GM12875 (cell line): ENCODE measurements around the gene PLEKHA7.

Experiments
- H3K4me3 ChIP-seq: one replicate; pipeline ENCODE4 v1.5.1; 2011; ENCODE audit warnings: low read depth, low read length, control low read depth
- CTCF ChIP-seq: IDR thresholded peaks from 2 replicates; pipeline ENCODE4 v1.5.1; 2011; ENCODE audit warnings: low read depth, mild to moderate bottlenecking, control low read depth, inconsistent platforms, low read length, moderate library complexity, borderline replicate concordance; ENCODE audit not compliant: insufficient read depth

The PLEKHA7 gene

GRCh38 chr11:16984229-16984628, 30.0 kb downstream of the PLEKHA7 start:
- TF ChIP-seq CTCF, result no peak
- H3K4me3 ChIP-seq, result no peak overlapping the region

- no peak overlapping the region for H3K4me3 ChIP-seq
- TF ChIP-seq CTCF, result no peak
These were observed 31.4 kb downstream of the PLEKHA7 start for GRCh38 chr11:16982809-16983208.

GRCh38 chr11:16982256-16982671, 31.9 kb downstream of the PLEKHA7 start:
- no peak for TF ChIP-seq CTCF
- H3K4me3 ChIP-seq, result no peak overlapping the region

- no peak overlapping the region for H3K4me3 ChIP-seq
- TF ChIP-seq CTCF, result no peak
These were observed 32.5 kb downstream of the PLEKHA7 start for GRCh38 chr11:16981651-16982194.

GRCh38 chr11:16979703-16980622, 34.3 kb downstream of the PLEKHA7 start:
- no peak for TF ChIP-seq CTCF
- no peak overlapping the region for H3K4me3 ChIP-seq

- TF ChIP-seq CTCF, result no peak
- no peak overlapping the region for H3K4me3 ChIP-seq
These were observed 36.3 kb downstream of the PLEKHA7 start for GRCh38 chr11:16977994-16978315.
